HuH-7 (cell line): Measurements from ENCODE around the gene ZC3H12D.

Experiments
- DNase-seq: peaks from one replicate; pipeline ENCODE4 v3.0.0; 2011; ENCODE audit warnings: low spot score

The ZC3H12D gene

DNA sequence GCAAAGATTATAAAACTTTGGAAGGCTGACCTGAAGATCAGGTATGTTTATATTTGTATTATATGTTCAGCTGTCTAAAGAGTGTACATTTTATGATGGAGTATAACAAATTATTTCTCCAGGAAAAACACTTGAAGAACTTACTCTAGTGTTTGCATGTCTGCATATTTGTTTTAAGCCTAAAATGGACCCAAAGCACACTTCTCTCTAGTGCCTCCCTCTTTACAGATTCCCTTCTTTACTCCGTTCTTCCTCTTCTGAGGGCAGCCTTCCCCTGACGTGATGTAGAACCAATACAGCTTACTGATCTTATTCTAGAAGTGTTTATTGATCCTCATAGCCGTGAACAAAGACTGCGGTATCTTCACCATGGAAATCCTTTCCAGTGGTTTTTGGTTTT is 70.8 kb downstream of the ZC3H12D start:
- DNase-seq: no peak

- DNase-seq: no peak
Measured at GRCh38 chr6:149410557-149410956, 74.3 kb downstream of the ZC3H12D start.

DNA sequence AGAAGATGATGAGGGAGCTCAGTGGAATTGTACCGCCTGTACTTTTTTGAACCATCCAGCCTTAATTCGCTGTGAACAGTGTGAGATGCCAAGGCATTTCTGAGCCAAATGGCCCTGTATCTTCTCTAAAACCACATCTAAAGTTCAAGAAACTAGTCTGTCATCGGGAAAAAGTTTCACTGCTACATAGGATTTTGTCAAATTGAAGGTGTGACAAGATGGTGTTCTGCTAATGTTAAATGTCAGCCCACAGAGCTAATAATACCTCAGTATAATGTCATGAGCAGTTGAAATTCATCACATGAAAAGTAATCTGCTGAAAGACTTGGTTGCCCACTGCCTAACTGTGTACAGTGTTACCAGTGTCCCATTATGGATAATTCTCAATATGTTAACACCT is 75.2 kb downstream of the ZC3H12D start:
- no peak for DNase-seq

DNA sequence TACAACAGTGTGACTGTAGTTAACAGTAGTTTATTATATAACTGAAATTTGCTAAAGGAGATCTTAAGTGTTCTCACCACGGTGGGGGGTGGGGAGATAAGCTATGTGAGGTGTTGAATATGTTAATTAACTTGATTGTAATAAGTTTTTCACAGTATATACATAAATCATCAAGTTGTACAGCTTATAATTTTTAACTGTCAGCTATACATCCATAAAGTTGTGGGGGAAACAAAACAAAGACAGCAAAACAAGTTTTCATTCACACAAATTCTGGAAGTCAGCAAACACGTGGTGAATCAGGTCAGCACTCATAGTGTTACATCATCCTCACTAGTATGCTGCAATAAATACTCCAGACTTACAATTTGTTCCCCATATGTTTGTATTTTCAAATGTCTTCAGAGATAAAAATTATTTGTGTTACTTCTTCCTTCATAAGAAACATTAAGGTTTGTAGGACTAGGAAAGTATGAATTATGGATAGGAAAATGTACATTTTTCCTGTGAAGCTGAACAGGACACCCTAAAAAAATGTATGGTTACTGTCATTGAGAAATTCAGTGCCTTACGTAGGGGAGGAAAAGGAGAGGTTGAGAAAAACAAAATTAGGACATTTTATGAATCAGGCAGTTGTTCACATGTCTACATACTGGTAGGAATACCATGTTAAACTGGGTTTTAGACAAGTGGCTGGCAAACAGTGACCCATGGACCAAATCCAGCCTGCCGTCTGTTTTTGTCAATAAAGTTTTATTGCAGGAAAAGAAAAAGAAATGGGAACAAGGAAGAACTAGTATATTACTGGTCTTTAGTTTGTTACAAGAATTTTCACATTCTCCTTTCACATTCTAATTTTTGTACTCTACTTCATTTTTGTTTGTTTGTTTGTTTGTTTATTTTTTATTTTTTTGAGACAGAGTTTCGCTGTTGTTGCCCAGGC is 78.7 kb downstream of the ZC3H12D start:
- DNase-seq: no peak

- no peak for DNase-seq
Measured at GRCh38 chr6:149403534-149403933, 81.3 kb downstream of the ZC3H12D start.

DNA sequence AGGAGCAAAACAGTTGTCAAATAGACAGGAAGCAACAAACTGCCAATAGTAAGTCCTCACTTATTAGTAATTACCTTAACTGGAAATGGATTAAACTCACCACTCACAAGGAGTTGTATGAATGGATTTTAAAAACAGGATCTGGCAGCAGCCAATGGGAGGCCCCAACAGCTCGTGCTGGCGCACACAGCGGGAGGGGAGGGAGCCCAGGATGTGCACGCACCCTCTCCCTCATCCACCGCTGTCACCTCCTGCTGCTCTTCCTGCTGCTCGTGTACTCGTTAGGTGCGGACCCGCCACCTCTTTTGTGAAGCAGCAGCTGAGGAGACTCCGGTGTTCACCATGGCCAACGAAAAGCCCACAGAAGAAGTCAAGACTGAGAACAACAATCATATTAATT is 84.8 kb downstream of the ZC3H12D start, which contains the start of gene SUMO4:
TSS of gene SUMO4 (plus strand) at position 213 of the 400 bp plus-strand sequence. CDS start at position 343, 130 bp downstream.
- no peak for DNase-seq

- DNase-seq: no peak
Measured at GRCh38 chr6:149397384-149397783, 87.4 kb downstream of the ZC3H12D start.
